Adrenal gland (tissue), 5 donors: Measurements from ENCODE around the gene ARFGEF3.

Experiments used
- POLR2A ChIP-seq, 2 donors: fragments of 450-650 bp; IDR thresholded peaks; one replicate each; pipeline ENCODE4 v1.6.1; 2017; ENCODE audit warnings: antibody characterized with exemption in 2 of 2, mild to moderate bottlenecking in 2 of 2, moderate library complexity in 1 of 2
- TF ChIP-seq, protein P1 (sequence below), 6 experiments: fragments of 450-650 bp in 4 of 6; fragments of 200-600 bp in 2 of 6; sonication (generic) in 1 of 6; IDR thresholded peaks; 1 replicate in 5 of 6; 2 replicates in 1 of 6; pipeline versions ENCODE4 v1.5.1 to v1.8.0; 2016 to 2021; ENCODE audit warnings: antibody characterized with exemption in 6 of 6, mild to moderate bottlenecking in 2 of 6, moderate library complexity in 1 of 6
- donor health status: DM: no; HTN: no; CAD: no.

GRCh38 chr6:138371720-138372119 lies 210.0 kb downstream of the ARFGEF3 start:
- TF ChIP-seq, protein P1, sequence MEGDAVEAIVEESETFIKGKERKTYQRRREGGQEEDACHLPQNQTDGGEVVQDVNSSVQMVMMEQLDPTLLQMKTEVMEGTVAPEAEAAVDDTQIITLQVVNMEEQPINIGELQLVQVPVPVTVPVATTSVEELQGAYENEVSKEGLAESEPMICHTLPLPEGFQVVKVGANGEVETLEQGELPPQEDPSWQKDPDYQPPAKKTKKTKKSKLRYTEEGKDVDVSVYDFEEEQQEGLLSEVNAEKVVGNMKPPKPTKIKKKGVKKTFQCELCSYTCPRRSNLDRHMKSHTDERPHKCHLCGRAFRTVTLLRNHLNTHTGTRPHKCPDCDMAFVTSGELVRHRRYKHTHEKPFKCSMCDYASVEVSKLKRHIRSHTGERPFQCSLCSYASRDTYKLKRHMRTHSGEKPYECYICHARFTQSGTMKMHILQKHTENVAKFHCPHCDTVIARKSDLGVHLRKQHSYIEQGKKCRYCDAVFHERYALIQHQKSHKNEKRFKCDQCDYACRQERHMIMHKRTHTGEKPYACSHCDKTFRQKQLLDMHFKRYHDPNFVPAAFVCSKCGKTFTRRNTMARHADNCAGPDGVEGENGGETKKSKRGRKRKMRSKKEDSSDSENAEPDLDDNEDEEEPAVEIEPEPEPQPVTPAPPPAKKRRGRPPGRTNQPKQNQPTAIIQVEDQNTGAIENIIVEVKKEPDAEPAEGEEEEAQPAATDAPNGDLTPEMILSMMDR (IDR thresholded peaks at IDR 0.05) = no peak
- TF ChIP-seq POLR2A (IDR thresholded peaks at IDR 0.05) = no peak
